Activated CD8-positive, alpha-beta memory T cell treated with anti-CD3 and anti-CD28 coated beads, Interleukin-2, amount 50 U/mL, for 48 hours (primary cell): ENCODE data around the gene TMEM143.

ENCODE experiments used
- DNase-seq: peaks from one replicate; pipeline ENCODE4 v3.0.0-alpha.2; 2020

TMEM143 gene

GRCh38 chr19:48290771-48291488 is 72.8 kb downstream of the TMEM143 start:
- DNase-seq: peak; percentile 92

GRCh38 chr19:48290401-48290770 is 73.4 kb downstream of the TMEM143 start:
- no peak for DNase-seq

- no peak for DNase-seq
These were observed 76.0 kb downstream of the TMEM143 start for GRCh38 chr19:48287748-48288147.

- DNase-seq: no peak
These were observed 78.8 kb downstream of the TMEM143 start for GRCh38 chr19:48284896-48285295.

GRCh38 chr19:48283908-48284307 is 79.8 kb downstream of the TMEM143 start:
- no peak for DNase-seq
